IMR-90 (cell line): ENCODE results near the gene CD33. TPM values are rescaled to one million over a fixed set of nuclear protein-coding genes. Genes with fewer than 3 reads are reported as not detected.

Experiments used
- ATAC-seq: fragments of 200-7000 bp; cut with Tn5 transposase; 2 replicates; pipeline ENCODE4 v1.9.1; 2020; ENCODE audit warnings: low read depth, mild to moderate bottlenecking, moderate library complexity
- BruUV-seq: library from RNA; stranded (reverse); fragments of 400-500 nt; replicated peaks from 2 replicates; lab custom pipeline; 2021; lab: Mats Ljungman, UMichigan
- CTCF ChIA-PET: fragments of 300-600 bp; formaldehyde crosslinking; extraction: SDS; loops from one replicate; lab custom pipeline; 2021; ENCODE audit warnings: antibody characterized with exemption; lab: Yijun Ruan, JAX
- POLR2A ChIA-PET: fragments of 300-600 bp; sonication (Branson Sonifier 250); formaldehyde crosslinking; loops from one replicate; lab custom pipeline; 2022; ENCODE audit warnings: antibody characterized with exemption; ENCODE audit not compliant: unreplicated experiment; lab: Charles Lee
- DNase-seq: peaks from one replicate; pipeline ENCODE4 v3.0.0; 2013
- H2AFZ ChIP-seq: replicated peaks from 2 replicates; pipeline ENCODE3; 2013; ENCODE audit warnings: low read length, mild to moderate bottlenecking; ENCODE audit not compliant: poor library complexity
- H2AK5ac ChIP-seq: 2 replicates; pipeline ENCODE4 v1.6.1; 2013; ENCODE audit warnings: low read depth, low read length, inconsistent platforms
- H2AK9ac ChIP-seq: replicated peaks from 2 replicates; pipeline ENCODE3; 2013; ENCODE audit warnings: mild to moderate bottlenecking, low read depth, low read length, moderate library complexity; ENCODE audit not compliant: poor library complexity
- H2BK120ac ChIP-seq: 2 replicates; pipeline ENCODE4 v1.6.1; 2013; ENCODE audit warnings: low read depth, low read length, inconsistent platforms
- H2BK15ac ChIP-seq: 3 replicates; pipeline ENCODE4 v1.6.1; 2013; ENCODE audit warnings: low read depth, low read length, inconsistent platforms
- H2BK20ac ChIP-seq: 2 replicates; pipeline ENCODE4 v1.6.1; 2013; ENCODE audit warnings: low read depth, mild to moderate bottlenecking, inconsistent platforms, low read length, moderate library complexity
- H2BK5ac ChIP-seq: 2 replicates; pipeline ENCODE4 v1.6.1; 2013; ENCODE audit warnings: mild to moderate bottlenecking, low read depth, low read length, inconsistent platforms; ENCODE audit not compliant: poor library complexity, severe bottlenecking
- H3K14ac ChIP-seq: replicated peaks from 2 replicates; pipeline ENCODE4 v1.6.1; 2013; ENCODE audit warnings: low read depth, low read length, inconsistent platforms
- H3K18ac ChIP-seq: 2 replicates; pipeline ENCODE4 v1.6.1; 2013; ENCODE audit warnings: low read depth, low read length, control low read depth
- H3K23ac ChIP-seq: 2 replicates; pipeline ENCODE4 v1.6.1; 2013; ENCODE audit warnings: low read depth, low read length, inconsistent platforms
- H3K27ac ChIP-seq: 2 replicates; pipeline ENCODE4 v1.5.1; 2013; ENCODE audit warnings: mild to moderate bottlenecking, control low read depth, low read length; ENCODE audit not compliant: insufficient read depth
- H3K27me3 ChIP-seq: 2 replicates; pipeline ENCODE4 v1.6.1; 2013; ENCODE audit warnings: low read length; ENCODE audit not compliant: control insufficient read depth, insufficient read depth
- H3K36me3 ChIP-seq: 2 replicates; pipeline ENCODE4 v1.6.1; 2013; ENCODE audit warnings: low read length, mixed read lengths; ENCODE audit not compliant: control insufficient read depth, insufficient read depth
- H3K4ac ChIP-seq: 2 replicates; pipeline ENCODE4 v1.6.1; 2013; ENCODE audit warnings: low read depth, low read length, inconsistent platforms
- H3K4me1 ChIP-seq: 2 replicates; pipeline ENCODE4 v1.6.1; 2013; ENCODE audit warnings: low read length, mixed read lengths; ENCODE audit not compliant: control insufficient read depth, insufficient read depth
- H3K4me2 ChIP-seq: 2 replicates; pipeline ENCODE4 v1.6.1; 2013; ENCODE audit warnings: low read depth, mild to moderate bottlenecking, control low read depth, low read length, moderate library complexity
- H3K4me3 ChIP-seq: 2 replicates; pipeline ENCODE4 v1.5.1; 2013; ENCODE audit warnings: low read depth, mild to moderate bottlenecking, control low read depth, low read length, moderate library complexity; ENCODE audit not compliant: insufficient read depth
- H3K56ac ChIP-seq: 2 replicates; pipeline ENCODE4 v1.6.1; 2013; ENCODE audit warnings: low read length, inconsistent platforms; ENCODE audit not compliant: insufficient read depth; ENCODE audit errors: extremely low read depth
- H3K79me1 ChIP-seq, 2 experiments: 2 replicates each; pipeline ENCODE4 v1.6.1; 2013; ENCODE audit warnings: low read length in 2 of 2, inconsistent platforms in 1 of 2, low read depth in 1 of 2
- H3K9ac ChIP-seq: 2 replicates; pipeline ENCODE4 v1.6.1; 2013; ENCODE audit warnings: low read depth, low read length, control low read depth
- H3K9me1 ChIP-seq: 2 replicates; pipeline ENCODE4 v1.6.1; 2013; ENCODE audit warnings: low read length, inconsistent platforms; ENCODE audit not compliant: insufficient read depth
- H3K9me3 ChIP-seq: 2 replicates; pipeline ENCODE4 v1.6.1; 2013; ENCODE audit warnings: low read length; ENCODE audit not compliant: control insufficient read depth, insufficient read depth
- H4K20me1 ChIP-seq: 2 replicates; pipeline ENCODE4 v1.6.1; 2013; ENCODE audit warnings: low read length, inconsistent platforms; ENCODE audit not compliant: insufficient read depth
- H4K5ac ChIP-seq: 2 replicates; pipeline ENCODE4 v1.6.1; 2013; ENCODE audit warnings: mild to moderate bottlenecking, low read depth, low read length, control low read depth
- H4K8ac ChIP-seq, 2 experiments: 2 replicates each; pipeline ENCODE4 v1.6.1; 2013; ENCODE audit warnings: low read depth in 2 of 2, low read length in 2 of 2, control low read depth in 1 of 2, inconsistent platforms in 1 of 2
- H4K91ac ChIP-seq: 2 replicates; pipeline ENCODE4 v1.6.1; 2013; ENCODE audit warnings: low read depth, low read length, inconsistent platforms; ENCODE audit not compliant: insufficient read depth
- WGBS, 2 experiments: methylation state at CpG; one replicate each; pipeline versions ENCODE4 v1.1.5 to v1.1.7; 2013; ENCODE audit warnings: missing lambda C conversion rate in 2 of 2; ENCODE audit not compliant: insufficient read length in 1 of 2; ENCODE audit errors: extremely low coverage in 2 of 2; 5-methylcytosine and 5-hydroxymethylcytosine counted together
- dilution Hi-C: fragments of 300-500 bp; cut with HindIII; formaldehyde crosslinking; loops from one replicate; pipeline ENCODE4 v1.14.3; 2018; ENCODE audit warnings: low sequenced_read_pairs; ENCODE audit not compliant: unreplicated experiment
- in situ Hi-C: fragments of 300-500 bp; cut with MboI; formaldehyde crosslinking; loops from 3 replicates; pipeline ENCODE4 v1.14.3; 2019; ENCODE audit warnings: low sequenced_read_pairs, inconsistent platforms, mixed read lengths
- intact Hi-C: fragments of 100-400 bp; cut with micrococcal nuclease; formaldehyde crosslinking; loops from 2 replicates; pipeline ENCODE4 v1.10.0; 2022
- polyA plus RNA-seq, 3 experiments: library from polyadenylated mRNA; depleted of rRNA; stranded (reverse); fragments of >200 nt; gene quantifications; 2 replicates each; pipeline ENCODE4 v1.2.3, GENCODE V29; 2012; ENCODE audit warnings: low replicate concordance in 1 of 3
- total RNA-seq: library from RNA; depleted of rRNA; stranded (reverse); fragments of >200 nt; gene quantifications from 2 replicates; pipeline ENCODE4 v1.2.3, GENCODE V29; 2012
- TF ChIP-seq, protein P1 (sequence below): fragments of 150-350 bp; IDR thresholded peaks from 2 replicates; pipeline ENCODE4 v1.6.1; 2016; ENCODE audit warnings: low read depth, mild to moderate bottlenecking, low read length, moderate library complexity, borderline replicate concordance

CD33 gene
- total and polyA plus RNA-seq, 2 of the 4 experiments (the other 2 are of a cell fraction) = not detected

DNA sequence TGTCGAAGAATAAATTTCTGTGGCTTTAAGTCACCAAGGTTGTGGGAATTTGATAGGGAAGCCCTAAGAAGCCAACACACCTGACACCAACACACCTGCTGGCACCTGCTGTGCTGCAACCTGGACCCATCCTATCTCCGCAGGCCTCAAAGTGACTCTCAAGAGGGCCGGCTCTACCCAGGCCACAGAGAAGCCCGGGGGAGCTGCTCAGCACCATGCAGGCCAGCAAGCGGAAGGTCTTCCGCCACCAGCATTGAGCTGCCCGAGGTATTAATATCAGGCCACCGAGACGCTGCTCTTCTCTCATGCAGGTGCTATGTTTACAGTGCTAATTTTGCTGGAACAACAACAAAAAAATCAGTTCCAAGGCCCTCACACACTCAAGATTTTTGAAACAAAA is 32.2 kb upstream of the CD33 start:
- Histone ChIP-seq H3K79me1 (no peaks in the 10 kb centered on the region), H4K5ac (no peak overlapping the region), H2BK120ac (no peak overlapping the region), H3K14ac (no peak overlapping the region), H3K36me3 (no peaks in the 10 kb centered on the region), H3K27me3 (no peaks in the 10 kb centered on the region), H3K4me2 (no peak overlapping the region), H3K4ac (no peak overlapping the region), H3K18ac (no peak overlapping the region), H3K27ac (no peak overlapping the region), H3K9ac (no peak overlapping the region), H2BK5ac (no peak overlapping the region), H2BK20ac (no peak overlapping the region), H3K4me1 (no peaks in the 10 kb centered on the region), H2AK5ac (no peak overlapping the region), H4K20me1 (no peaks in the 10 kb centered on the region), H2AK9ac (no peak overlapping the region), H3K56ac (no peak overlapping the region), H2AFZ (no peak overlapping the region), H2BK15ac (no peak overlapping the region), H3K9me1 (no peaks in the 10 kb centered on the region), H4K91ac (no peak overlapping the region), H3K23ac (no peak overlapping the region), H4K8ac (no peak overlapping the region), H3K4me3 (no peak overlapping the region), H3K9me3 (peaks cover 6% of the 10 kb centered on the region; the same call in 1 of the 2 replicates)
- TF ChIP-seq, protein P1, sequence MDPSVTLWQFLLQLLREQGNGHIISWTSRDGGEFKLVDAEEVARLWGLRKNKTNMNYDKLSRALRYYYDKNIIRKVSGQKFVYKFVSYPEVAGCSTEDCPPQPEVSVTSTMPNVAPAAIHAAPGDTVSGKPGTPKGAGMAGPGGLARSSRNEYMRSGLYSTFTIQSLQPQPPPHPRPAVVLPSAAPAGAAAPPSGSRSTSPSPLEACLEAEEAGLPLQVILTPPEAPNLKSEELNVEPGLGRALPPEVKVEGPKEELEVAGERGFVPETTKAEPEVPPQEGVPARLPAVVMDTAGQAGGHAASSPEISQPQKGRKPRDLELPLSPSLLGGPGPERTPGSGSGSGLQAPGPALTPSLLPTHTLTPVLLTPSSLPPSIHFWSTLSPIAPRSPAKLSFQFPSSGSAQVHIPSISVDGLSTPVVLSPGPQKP = no peak
- CTCF ChIA-PET = no interaction called here
- dilution Hi-C loops (no loop called here), in situ Hi-C loops (no loop called here), intact Hi-C loops (no loop called here)
- no peak for DNase-seq
- POLR2A ChIA-PET = no interaction called here
- no TSS peak for BruUV-seq
- WGBS, 2 experiments = 60% methylated on average over 1 of the region's 9 CpGs; no CpG with 5 or more reads in 1 of the 2 experiments
- no peak for ATAC-seq
